HL-60/S4 treated with phorbol 12-myristate 13-acetate at 8.2 ng/mL for 4 days and 3 days (cell line): ENCODE measurements around the gene RDH13.
"Not testable (repeated sequence)": the region's sequence is repeated elsewhere in the genome, so short reads cannot be mapped to it uniquely, and the experiment has no call there.

Source experiments
- in situ Hi-C: fragments of 300-500 bp; cut with MboI; formaldehyde crosslinking; loops from 2 replicates; pipeline ENCODE4 v1.15.0; 2022; ENCODE audit warnings: low sequenced_read_pairs

The RDH13 gene

DNA sequence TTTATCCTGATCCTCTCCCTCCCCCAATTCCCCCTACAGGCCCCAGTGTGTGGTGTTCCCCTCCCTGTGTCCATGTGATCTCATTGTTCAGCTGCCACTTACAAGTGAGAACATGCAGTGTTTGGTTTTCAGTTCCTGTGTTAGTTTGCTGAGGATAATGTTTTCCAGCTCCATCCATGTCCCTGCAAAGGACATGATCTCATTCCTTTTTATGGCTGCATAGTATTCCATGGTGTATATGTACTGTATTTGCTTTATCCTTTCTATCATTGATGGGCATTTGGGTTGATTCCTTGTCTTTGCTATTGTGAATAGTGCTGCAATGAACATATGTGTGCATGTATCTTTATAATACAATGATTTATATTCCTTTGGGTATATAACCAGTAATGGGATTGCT, 42.6 kb downstream of the RDH13 start:
- in situ Hi-C loops = not testable (repeated sequence)

DNA sequence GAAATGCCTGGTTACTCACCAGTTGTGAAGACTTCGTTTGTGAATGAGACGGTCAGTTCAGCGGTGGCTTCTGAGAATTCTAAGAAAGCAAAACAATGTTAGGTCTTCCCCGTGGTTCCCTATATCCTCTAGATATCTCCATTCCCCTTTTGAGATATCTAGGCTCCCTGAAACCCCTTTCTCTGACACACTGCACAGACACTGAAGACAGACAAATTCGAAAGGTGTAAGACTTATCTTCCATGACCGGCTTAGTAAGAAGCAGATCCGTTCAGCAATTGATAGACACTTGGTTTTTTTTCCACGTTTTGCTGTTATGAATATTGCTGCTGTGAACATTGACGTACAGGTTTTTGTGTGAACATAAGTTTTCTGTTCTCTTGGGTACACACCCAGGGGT, 44.3 kb downstream of the RDH13 start:
- in situ Hi-C loops = no loop called here

DNA sequence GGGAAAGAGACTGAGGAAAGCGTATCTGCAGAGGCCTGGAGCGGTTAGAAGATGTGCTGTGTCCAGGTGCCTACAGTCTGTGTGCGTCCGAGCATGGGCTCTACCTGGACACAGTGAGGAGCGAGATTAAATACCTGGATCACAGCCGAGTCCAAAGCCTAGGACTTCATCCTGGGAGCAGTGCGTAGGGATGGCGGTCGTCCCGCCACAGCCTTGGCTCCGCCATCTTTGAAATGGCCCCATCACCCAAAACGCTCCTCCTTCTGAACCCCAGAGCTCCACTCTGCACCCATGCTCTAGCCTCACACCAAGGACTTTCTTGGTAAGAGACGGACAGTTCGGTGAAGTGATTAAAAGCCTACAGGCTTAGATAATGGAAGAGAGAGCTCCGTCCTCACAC, 44.7 kb downstream of the RDH13 start:
- in situ Hi-C loops = no loop called here

DNA sequence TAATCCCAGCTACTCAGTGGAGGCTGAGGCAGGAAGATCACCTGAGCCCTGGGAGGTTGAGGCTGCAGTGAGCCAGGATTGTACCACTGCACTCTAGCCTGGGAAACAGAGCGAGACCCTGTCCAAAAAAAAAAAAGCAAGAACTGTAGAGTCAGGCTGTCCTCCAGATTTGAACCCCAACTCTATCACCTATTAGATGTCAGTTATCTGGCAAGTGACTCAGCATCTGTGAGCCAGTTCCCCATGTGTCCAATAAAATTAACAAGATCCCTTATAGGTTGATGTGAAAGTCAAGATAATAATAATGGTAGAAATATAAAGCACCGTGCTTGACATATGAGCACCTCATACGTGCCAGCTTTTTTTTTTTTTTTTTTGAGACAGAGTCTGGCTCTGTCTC, 46.9 kb downstream of the RDH13 start:
- in situ Hi-C loops = no loop called here

DNA sequence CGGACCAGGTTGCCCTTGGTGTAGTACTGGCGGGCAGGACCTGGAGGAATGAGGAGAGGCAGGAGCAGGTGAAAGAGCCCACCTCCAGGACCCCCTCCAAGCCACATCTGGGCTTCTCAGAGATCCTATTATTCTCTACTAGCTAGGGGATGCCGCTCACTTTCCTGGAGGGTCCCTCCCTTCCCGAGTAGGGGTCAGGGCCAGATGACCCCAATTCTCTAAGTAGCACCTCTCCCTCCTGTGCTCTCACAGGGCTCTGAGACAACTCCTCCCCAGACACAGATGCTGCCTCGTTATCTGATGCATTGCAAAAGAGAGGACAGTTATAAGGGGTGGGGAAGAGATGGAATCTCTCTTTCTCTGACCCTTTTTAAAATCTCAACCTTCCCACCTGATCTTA, 47.8 kb downstream of the RDH13 start:
- in situ Hi-C loops = no loop called here

DNA sequence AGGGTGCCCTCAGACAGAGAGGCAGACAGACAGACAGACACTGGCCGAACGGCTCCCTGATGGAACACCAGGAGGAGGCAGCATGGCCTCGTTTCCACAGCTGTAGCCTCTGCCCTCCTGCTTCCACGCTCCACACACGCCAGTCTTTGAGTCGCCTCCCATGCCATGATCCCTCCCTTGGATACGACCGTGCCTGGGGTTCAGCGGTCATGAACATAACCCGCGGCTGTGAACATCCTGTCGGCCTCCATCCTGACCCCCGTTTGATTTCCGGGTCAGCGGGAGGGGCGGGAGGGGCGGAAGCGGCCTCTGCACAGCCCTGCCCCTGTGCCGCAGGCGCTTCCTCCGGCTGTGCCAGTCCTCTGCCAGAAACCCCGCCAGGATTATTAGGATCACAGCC, 48.2 kb downstream of the RDH13 start:
- in situ Hi-C loops = no loop called here

DNA sequence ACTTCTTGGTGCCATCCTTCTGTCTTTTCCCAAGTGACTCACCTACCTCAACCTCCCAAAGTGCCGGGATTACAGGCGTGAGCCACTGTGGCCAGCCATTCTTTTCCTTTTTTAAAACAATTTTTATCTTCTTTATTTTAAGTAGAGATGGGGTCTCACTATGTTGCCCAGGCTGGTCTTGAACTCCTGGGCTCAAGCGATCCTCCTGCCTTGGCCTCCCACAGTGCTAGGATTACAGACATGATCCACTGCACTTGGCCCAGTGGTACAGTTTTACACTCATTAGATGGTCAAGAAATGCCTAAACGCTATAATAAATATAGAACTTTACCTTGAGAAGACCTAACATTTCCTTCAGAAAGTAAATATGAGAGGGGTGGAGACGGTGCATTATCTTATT, 49.4 kb downstream of the RDH13 start:
- in situ Hi-C loops = no loop called here

DNA sequence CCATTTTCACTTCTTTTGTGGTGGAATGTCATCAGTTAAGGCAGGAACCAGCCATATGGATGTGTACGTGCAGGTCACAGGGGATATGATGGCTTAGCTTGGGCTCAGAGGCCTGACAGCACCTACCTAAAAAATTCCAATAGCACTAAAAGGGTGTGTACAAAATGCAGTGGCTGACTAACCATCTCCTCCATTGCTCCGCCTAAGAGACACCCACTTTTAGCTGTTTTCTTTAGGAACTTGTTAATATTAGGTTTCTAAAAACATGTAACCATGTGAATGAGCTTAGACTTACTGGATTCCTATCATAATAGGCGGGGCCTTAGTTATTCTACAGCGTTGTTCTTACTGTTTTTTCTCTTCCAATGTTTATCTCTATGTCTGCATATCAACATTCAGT, 50.6 kb downstream of the RDH13 start:
- in situ Hi-C loops = no loop called here

DNA sequence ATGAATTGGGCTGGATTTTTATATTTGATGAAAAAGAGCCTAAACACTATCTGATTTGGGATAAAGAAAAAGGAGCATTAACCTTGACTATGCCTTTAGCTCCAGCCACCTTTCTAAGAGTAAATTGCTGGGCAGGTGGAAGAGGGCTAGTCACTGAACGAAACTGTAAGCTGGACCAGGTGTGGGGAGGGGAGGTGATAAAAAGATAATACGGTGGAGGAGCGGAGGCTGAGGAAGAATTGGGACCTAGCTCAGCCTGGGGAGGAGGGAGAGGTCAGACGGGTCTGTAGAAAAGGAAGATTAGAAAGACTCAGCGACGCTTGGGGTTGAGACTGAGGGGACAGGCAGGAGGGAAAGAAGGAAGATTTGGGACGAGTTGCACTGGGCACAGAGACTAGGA, 52.4 kb downstream of the RDH13 start:
- in situ Hi-C loops = not testable (repeated sequence)

DNA sequence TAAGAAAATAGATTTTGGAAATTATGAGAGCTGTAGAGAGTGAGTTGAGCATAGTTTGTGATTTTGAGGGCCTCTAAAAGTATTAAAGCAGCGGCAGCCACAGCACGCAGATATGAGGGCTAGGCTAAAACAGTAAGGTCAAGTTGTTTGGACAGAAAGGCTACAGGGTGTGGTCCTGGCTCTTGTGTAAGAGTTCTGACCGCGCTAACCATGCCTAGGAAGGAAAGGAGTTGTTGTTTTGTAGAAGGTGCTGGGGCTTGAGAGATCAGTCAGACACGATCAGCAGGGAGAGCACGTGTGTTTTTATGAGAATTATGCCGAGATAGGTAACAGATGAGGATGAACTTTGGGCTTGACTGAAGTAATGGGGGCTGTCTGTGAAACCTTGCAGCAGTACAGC, 54.2 kb downstream of the RDH13 start:
- in situ Hi-C loops = not testable (repeated sequence)

DNA sequence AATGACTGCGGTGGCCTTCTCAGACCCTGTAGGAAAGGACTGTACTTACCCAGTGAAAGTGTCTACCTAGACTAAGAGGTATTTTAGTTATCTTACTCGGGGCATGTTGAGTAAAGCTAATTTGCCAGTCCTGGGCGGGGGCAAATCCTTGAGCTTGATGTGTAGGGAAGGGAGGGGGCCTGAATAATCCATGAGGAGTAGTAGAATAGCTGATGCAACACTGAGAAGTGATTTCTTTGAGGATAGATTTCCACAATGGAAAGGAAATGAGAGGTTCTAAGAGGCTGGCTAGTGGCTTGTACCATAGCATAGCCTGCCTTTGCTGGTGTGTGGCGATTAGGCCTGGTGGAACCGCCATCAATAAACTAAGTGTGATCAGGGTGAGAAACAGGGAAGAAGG, 54.8 kb downstream of the RDH13 start:
- in situ Hi-C loops = not testable (repeated sequence)

DNA sequence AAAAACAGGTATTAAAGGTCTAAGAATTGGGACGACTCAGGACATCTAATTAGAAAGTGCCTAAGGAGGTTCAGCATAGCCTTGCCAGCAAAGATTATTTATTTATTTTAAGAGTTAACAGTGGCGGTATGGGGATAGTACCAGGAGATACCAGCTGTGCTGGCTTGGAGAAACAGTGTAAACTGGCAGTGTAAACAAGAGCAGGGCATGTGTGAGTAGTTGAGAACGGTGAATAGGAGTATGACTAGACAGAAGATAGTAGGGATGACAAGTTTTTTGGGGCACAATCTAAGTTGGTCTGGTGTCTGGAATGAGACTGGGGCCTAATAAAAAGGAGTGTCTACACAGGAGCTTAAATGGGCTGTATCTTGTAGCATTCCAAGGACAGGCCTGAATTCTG, 55.4 kb downstream of the RDH13 start:
- in situ Hi-C loops = not testable (repeated sequence)

DNA sequence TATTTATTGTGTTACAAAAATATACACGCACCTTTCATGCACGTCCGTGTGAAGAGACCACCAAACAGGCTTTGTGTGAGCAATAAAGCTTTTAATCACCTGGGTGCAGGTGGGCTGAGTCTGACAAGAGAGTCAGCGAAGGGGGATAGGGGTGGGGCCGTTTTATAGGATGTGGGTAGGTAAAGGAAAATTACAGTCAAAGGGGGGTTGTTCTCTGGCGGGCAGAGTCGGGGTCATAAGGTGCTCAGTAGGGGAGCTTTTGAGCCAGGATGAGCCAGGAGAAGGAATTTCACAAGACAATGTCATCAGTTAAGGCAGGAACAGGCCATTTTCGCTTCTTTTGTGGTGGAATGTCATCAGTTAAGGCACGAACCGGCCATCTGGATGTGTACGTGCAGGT, 56.2 kb downstream of the RDH13 start:
- in situ Hi-C loops = not testable (repeated sequence)

DNA sequence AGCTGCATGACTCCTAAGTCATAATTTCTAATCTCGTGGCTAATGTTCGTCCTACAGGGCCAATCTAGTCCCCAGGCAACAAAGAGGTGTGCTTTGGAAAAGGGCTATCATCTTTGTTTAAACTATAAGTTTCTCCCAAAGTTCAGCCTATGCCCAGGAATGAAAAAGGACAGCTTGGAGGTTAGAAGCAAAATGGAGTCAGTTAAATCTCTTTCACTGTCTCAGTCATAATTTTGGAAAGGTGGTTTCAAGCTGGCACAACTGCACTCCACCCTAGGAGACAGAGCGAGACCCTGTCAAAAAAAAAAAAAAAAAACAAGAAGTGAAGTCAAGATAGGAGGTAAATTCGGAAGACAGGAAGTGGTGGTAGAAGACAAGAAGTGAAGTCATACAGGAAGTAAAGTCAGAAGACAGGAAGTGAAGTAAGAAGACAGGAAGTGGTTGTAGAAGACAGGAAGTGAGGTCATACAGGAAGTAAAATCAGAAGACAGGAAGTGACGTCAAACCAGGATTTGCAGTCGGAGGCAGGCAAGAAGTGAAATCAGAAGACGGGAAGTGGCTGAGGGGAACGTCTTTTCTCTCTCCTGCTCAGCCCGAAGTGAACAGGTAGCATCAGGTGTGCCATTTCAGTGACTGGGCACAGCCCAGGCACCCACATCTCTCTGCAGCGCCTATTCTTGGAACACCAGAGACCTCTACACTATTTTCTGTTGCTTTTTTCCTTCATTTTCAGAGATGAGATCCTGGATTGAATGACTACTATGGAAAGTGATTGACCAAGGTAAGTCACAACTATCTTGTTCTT, 57.1 kb downstream of the RDH13 start:
- in situ Hi-C loops = no loop called here

DNA sequence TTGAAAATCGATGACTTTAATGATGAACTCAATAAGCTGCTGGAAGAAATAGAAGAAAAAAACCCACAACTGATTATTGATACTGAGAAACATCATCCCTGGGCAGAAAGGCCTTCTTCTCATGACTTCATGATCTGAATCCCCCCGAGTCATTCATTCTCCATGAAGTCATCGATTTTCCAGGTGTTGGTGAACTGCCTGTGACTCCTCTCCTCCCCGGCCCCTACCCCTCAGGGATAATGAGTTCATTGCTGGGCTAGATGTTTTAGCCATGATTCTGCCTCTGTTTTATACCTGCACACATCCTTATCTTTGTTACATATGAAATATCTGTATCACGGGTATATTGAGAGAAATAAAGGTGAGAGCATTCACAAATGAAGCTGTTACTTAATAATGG, 62.2 kb downstream of the RDH13 start:
- in situ Hi-C loops = no loop called here

DNA sequence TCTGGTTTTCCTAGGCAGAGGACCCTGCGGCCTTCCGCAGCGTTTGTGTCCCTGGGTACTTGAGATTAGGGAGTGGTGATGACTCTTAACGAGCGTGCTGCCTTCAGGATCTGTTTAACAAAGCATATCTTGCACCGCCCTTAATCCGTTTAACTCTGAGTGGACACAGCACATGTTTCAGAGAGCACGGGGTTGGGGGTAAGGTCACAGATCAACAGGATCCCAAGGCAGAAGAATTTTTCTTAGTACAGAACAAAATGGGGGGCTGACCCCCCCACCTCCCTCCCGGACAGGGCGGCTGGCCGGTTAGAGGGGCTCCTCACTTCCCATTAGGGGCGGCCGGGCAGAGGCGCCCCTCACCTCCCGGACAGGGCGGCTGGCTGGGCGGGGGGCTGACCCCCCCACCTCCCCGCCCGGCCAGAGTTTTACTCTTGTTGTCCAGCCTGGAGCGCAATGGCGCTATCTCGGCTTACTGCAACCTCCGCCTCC, 64.2 kb downstream of the RDH13 start:
- in situ Hi-C loops = not testable (repeated sequence)

DNA sequence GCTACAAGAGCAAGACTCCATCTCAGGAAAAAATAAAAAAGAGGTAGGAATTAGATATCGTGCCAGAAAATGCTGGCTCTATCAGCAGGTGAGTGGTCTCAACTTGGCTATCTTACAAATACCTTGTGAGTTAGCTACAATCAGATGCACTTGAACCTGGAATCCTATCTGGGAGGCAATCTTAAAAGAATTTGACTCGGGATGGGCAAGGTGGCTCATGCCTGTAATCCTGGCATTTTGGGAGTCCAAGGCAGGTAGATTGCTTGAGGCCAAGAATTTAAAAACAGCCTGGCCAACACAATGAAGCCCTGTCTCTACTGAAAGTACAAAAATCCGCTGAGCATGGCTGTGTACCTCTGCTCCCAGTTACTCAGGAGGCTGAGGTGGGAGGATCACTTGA, 67.4 kb downstream of the RDH13 start:
- in situ Hi-C loops = no loop called here
